IMR-90 (cell line): ENCODE measurements around the gene DVL3. TPM values are rescaled to one million over a fixed set of nuclear protein-coding genes. Genes with fewer than 3 reads are reported as not detected.

Source experiments
- ATAC-seq: fragments of 200-7000 bp; cut with Tn5 transposase; 2 replicates; pipeline ENCODE4 v1.9.1; 2020; ENCODE audit warnings: low read depth, mild to moderate bottlenecking, moderate library complexity
- BruUV-seq: library from RNA; stranded (reverse); fragments of 400-500 nt; replicated peaks from 2 replicates; lab custom pipeline; 2021; lab: Mats Ljungman, UMichigan
- CTCF ChIA-PET: fragments of 300-600 bp; formaldehyde crosslinking; extraction: SDS; loops from one replicate; lab custom pipeline; 2021; ENCODE audit warnings: antibody characterized with exemption; lab: Yijun Ruan, JAX
- POLR2A ChIA-PET: fragments of 300-600 bp; sonication (Branson Sonifier 250); formaldehyde crosslinking; loops from one replicate; lab custom pipeline; 2022; ENCODE audit warnings: antibody characterized with exemption; ENCODE audit not compliant: unreplicated experiment; lab: Charles Lee
- DNase-seq: peaks from one replicate; pipeline ENCODE4 v3.0.0; 2013
- H2AFZ ChIP-seq: replicated peaks from 2 replicates; pipeline ENCODE3; 2013; ENCODE audit warnings: low read length, mild to moderate bottlenecking; ENCODE audit not compliant: poor library complexity
- H2AK5ac ChIP-seq: 2 replicates; pipeline ENCODE4 v1.6.1; 2013; ENCODE audit warnings: low read depth, low read length, inconsistent platforms
- H2AK9ac ChIP-seq: replicated peaks from 2 replicates; pipeline ENCODE3; 2013; ENCODE audit warnings: mild to moderate bottlenecking, low read depth, low read length, moderate library complexity; ENCODE audit not compliant: poor library complexity
- H2BK120ac ChIP-seq: 2 replicates; pipeline ENCODE4 v1.6.1; 2013; ENCODE audit warnings: low read depth, low read length, inconsistent platforms
- H2BK15ac ChIP-seq: 3 replicates; pipeline ENCODE4 v1.6.1; 2013; ENCODE audit warnings: low read depth, low read length, inconsistent platforms
- H2BK20ac ChIP-seq: 2 replicates; pipeline ENCODE4 v1.6.1; 2013; ENCODE audit warnings: low read depth, mild to moderate bottlenecking, inconsistent platforms, low read length, moderate library complexity
- H2BK5ac ChIP-seq: 2 replicates; pipeline ENCODE4 v1.6.1; 2013; ENCODE audit warnings: mild to moderate bottlenecking, low read depth, low read length, inconsistent platforms; ENCODE audit not compliant: poor library complexity, severe bottlenecking
- H3K14ac ChIP-seq: replicated peaks from 2 replicates; pipeline ENCODE4 v1.6.1; 2013; ENCODE audit warnings: low read depth, low read length, inconsistent platforms
- H3K18ac ChIP-seq: 2 replicates; pipeline ENCODE4 v1.6.1; 2013; ENCODE audit warnings: low read depth, low read length, control low read depth
- H3K23ac ChIP-seq: 2 replicates; pipeline ENCODE4 v1.6.1; 2013; ENCODE audit warnings: low read depth, low read length, inconsistent platforms
- H3K27ac ChIP-seq: 2 replicates; pipeline ENCODE4 v1.5.1; 2013; ENCODE audit warnings: mild to moderate bottlenecking, control low read depth, low read length; ENCODE audit not compliant: insufficient read depth
- H3K27me3 ChIP-seq: 2 replicates; pipeline ENCODE4 v1.6.1; 2013; ENCODE audit warnings: low read length; ENCODE audit not compliant: control insufficient read depth, insufficient read depth
- H3K36me3 ChIP-seq: 2 replicates; pipeline ENCODE4 v1.6.1; 2013; ENCODE audit warnings: low read length, mixed read lengths; ENCODE audit not compliant: control insufficient read depth, insufficient read depth
- H3K4ac ChIP-seq: 2 replicates; pipeline ENCODE4 v1.6.1; 2013; ENCODE audit warnings: low read depth, low read length, inconsistent platforms
- H3K4me1 ChIP-seq: 2 replicates; pipeline ENCODE4 v1.6.1; 2013; ENCODE audit warnings: low read length, mixed read lengths; ENCODE audit not compliant: control insufficient read depth, insufficient read depth
- H3K4me2 ChIP-seq: 2 replicates; pipeline ENCODE4 v1.6.1; 2013; ENCODE audit warnings: low read depth, mild to moderate bottlenecking, control low read depth, low read length, moderate library complexity
- H3K4me3 ChIP-seq: 2 replicates; pipeline ENCODE4 v1.5.1; 2013; ENCODE audit warnings: low read depth, mild to moderate bottlenecking, control low read depth, low read length, moderate library complexity; ENCODE audit not compliant: insufficient read depth
- H3K56ac ChIP-seq: 2 replicates; pipeline ENCODE4 v1.6.1; 2013; ENCODE audit warnings: low read length, inconsistent platforms; ENCODE audit not compliant: insufficient read depth; ENCODE audit errors: extremely low read depth
- H3K79me1 ChIP-seq, 2 experiments: 2 replicates each; pipeline ENCODE4 v1.6.1; 2013; ENCODE audit warnings: low read length in 2 of 2, inconsistent platforms in 1 of 2, low read depth in 1 of 2
- H3K9ac ChIP-seq: 2 replicates; pipeline ENCODE4 v1.6.1; 2013; ENCODE audit warnings: low read depth, low read length, control low read depth
- H3K9me1 ChIP-seq: 2 replicates; pipeline ENCODE4 v1.6.1; 2013; ENCODE audit warnings: low read length, inconsistent platforms; ENCODE audit not compliant: insufficient read depth
- H3K9me3 ChIP-seq: 2 replicates; pipeline ENCODE4 v1.6.1; 2013; ENCODE audit warnings: low read length; ENCODE audit not compliant: control insufficient read depth, insufficient read depth
- H4K20me1 ChIP-seq: 2 replicates; pipeline ENCODE4 v1.6.1; 2013; ENCODE audit warnings: low read length, inconsistent platforms; ENCODE audit not compliant: insufficient read depth
- H4K5ac ChIP-seq: 2 replicates; pipeline ENCODE4 v1.6.1; 2013; ENCODE audit warnings: mild to moderate bottlenecking, low read depth, low read length, control low read depth
- H4K8ac ChIP-seq, 2 experiments: 2 replicates each; pipeline ENCODE4 v1.6.1; 2013; ENCODE audit warnings: low read depth in 2 of 2, low read length in 2 of 2, control low read depth in 1 of 2, inconsistent platforms in 1 of 2
- H4K91ac ChIP-seq: 2 replicates; pipeline ENCODE4 v1.6.1; 2013; ENCODE audit warnings: low read depth, low read length, inconsistent platforms; ENCODE audit not compliant: insufficient read depth
- BHLHE40 ChIP-seq: fragments of 150-350 bp; IDR thresholded peaks from 2 replicates; pipeline ENCODE4 v1.6.1; 2016; ENCODE audit warnings: mild to moderate bottlenecking, low read depth, low read length
- CEBPB ChIP-seq: IDR thresholded peaks from 2 replicates; pipeline ENCODE4 v1.6.1; 2012; ENCODE audit warnings: low read depth, low read length, improper control_type of control experiment
- FOS ChIP-seq: fragments of 150-350 bp; IDR thresholded peaks from 2 replicates; pipeline ENCODE4 v1.6.1; 2016; ENCODE audit warnings: low read depth, low read length
- MAFK ChIP-seq: IDR thresholded peaks from 2 replicates; pipeline ENCODE4 v1.6.1; 2012; ENCODE audit warnings: low read depth, low read length, improper control_type of control experiment
- MAZ ChIP-seq: IDR thresholded peaks from 2 replicates; pipeline ENCODE4 v1.6.1; 2012; ENCODE audit warnings: low read depth, mild to moderate bottlenecking, low read length, improper control_type of control experiment, moderate library complexity, borderline replicate concordance
- MXI1 ChIP-seq: IDR thresholded peaks from 2 replicates; pipeline ENCODE4 v1.6.1; 2012; ENCODE audit warnings: low read depth, mild to moderate bottlenecking, low read length, moderate library complexity, borderline replicate concordance
- NFE2L2 ChIP-seq: fragments of 150-350 bp; IDR thresholded peaks from 2 replicates; pipeline ENCODE4 v1.6.1; 2016; ENCODE audit warnings: low read depth, mild to moderate bottlenecking, low read length
- POLR2A ChIP-seq: IDR thresholded peaks from 2 replicates; pipeline ENCODE4 v1.6.1; 2012; ENCODE audit warnings: mild to moderate bottlenecking, low read depth, low read length
- RAD21 ChIP-seq: IDR thresholded peaks from 2 replicates; pipeline ENCODE4 v1.6.1; 2012; ENCODE audit warnings: low read length, improper control_type of control experiment
- RCOR1 ChIP-seq: IDR thresholded peaks from 2 replicates; pipeline ENCODE4 v1.6.1; 2012; ENCODE audit warnings: mild to moderate bottlenecking, low read length, improper control_type of control experiment; ENCODE audit not compliant: insufficient replicate concordance
- RFX5 ChIP-seq: IDR thresholded peaks from 2 replicates; pipeline ENCODE4 v1.8.0; 2012; ENCODE audit warnings: low read depth, mild to moderate bottlenecking, low read length, moderate library complexity
- SMC3 ChIP-seq: fragments of 150-350 bp; IDR thresholded peaks from 2 replicates; pipeline ENCODE4 v1.6.1; 2016; ENCODE audit warnings: low read depth, mild to moderate bottlenecking, antibody characterized with exemption, low read length, moderate library complexity
- WGBS, 2 experiments: methylation state at CpG; one replicate each; pipeline versions ENCODE4 v1.1.5 to v1.1.7; 2013; ENCODE audit warnings: missing lambda C conversion rate in 2 of 2; ENCODE audit not compliant: insufficient read length in 1 of 2; ENCODE audit errors: extremely low coverage in 2 of 2; 5-methylcytosine and 5-hydroxymethylcytosine counted together
- dilution Hi-C: fragments of 300-500 bp; cut with HindIII; formaldehyde crosslinking; loops from one replicate; pipeline ENCODE4 v1.14.3; 2018; ENCODE audit warnings: low sequenced_read_pairs; ENCODE audit not compliant: unreplicated experiment
- in situ Hi-C: fragments of 300-500 bp; cut with MboI; formaldehyde crosslinking; loops from 3 replicates; pipeline ENCODE4 v1.14.3; 2019; ENCODE audit warnings: low sequenced_read_pairs, inconsistent platforms, mixed read lengths
- intact Hi-C: fragments of 100-400 bp; cut with micrococcal nuclease; formaldehyde crosslinking; loops from 2 replicates; pipeline ENCODE4 v1.10.0; 2022
- polyA plus RNA-seq, 3 experiments: library from polyadenylated mRNA; depleted of rRNA; stranded (reverse); fragments of >200 nt; gene quantifications; 2 replicates each; pipeline ENCODE4 v1.2.3, GENCODE V29; 2012; ENCODE audit warnings: low replicate concordance in 1 of 3
- total RNA-seq: library from RNA; depleted of rRNA; stranded (reverse); fragments of >200 nt; gene quantifications from 2 replicates; pipeline ENCODE4 v1.2.3, GENCODE V29; 2012
- TF ChIP-seq, protein P1 (sequence below): conservative IDR thresholded peaks from 2 replicates; pipeline ENCODE4 v1.5.1; 2012; ENCODE audit warnings: mild to moderate bottlenecking, low read depth, low read length, improper control_type of control experiment
- TF ChIP-seq, protein P2 (sequence below): fragments of 150-350 bp; IDR thresholded peaks from 2 replicates; pipeline ENCODE4 v1.6.1; 2017; ENCODE audit warnings: mild to moderate bottlenecking, antibody characterized with exemption, low read length, low read depth
- TF ChIP-seq, protein P3 (sequence below): fragments of 150-350 bp; IDR thresholded peaks from 2 replicates; pipeline ENCODE4 v1.6.1; 2016; ENCODE audit warnings: low read depth, mild to moderate bottlenecking, low read length, moderate library complexity, borderline replicate concordance

DVL3 gene
- total and polyA plus RNA-seq, 2 of the 4 experiments (the other 2 are of a cell fraction): 23.3 to 40.4 TPM

DNA sequence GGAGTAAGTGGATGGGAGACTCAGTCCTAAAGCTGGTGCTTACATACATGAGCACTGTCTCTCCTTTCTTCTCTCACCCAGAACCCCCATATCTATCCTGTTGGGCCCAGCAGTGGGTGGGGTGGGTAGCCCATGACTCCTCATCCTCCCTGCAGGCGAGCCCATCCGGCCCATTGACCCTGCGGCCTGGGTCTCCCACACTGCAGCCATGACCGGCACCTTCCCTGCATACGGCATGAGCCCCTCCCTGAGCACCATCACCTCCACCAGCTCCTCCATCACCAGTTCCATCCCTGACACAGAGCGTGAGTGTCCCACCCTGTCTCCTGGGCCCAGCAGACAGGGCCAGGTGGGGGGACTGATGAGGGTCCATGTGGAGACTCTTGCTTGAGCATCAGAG lies 11.5 kb downstream of the DVL3 start:
- Histone ChIP-seq H2BK5ac (no peak overlapping the region), H3K14ac (no peak overlapping the region), H3K4me3 (no peak overlapping the region), H2BK20ac (no peak overlapping the region), H2AK5ac (no peak overlapping the region), H2AK9ac (peak overlapping the region; percentile 26), H3K36me3 (peaks cover 85% of the 10 kb centered on the region), H3K9me1 (peaks cover 19% of the 10 kb centered on the region; the same call in 1 of the 2 replicates), H2BK15ac (no peak overlapping the region), H3K27me3 (no peaks in the 10 kb centered on the region), H2AFZ (no peak overlapping the region), H4K20me1 (peaks cover 63% of the 10 kb centered on the region), H3K9me3 (no peaks in the 10 kb centered on the region), H2BK120ac (no peak overlapping the region), H3K79me1 (peaks cover 29 to 87% of the 10 kb centered on the region in 2 experiments), H3K9ac (no peak overlapping the region), H3K4me2 (no peak overlapping the region), H3K18ac (no peak overlapping the region), H3K4me1 (peaks cover 14% of the 10 kb centered on the region), H3K56ac (no peak overlapping the region), H4K91ac (no peak overlapping the region), H4K5ac (no peak overlapping the region), H4K8ac (no peak overlapping the region), H3K23ac (no peak overlapping the region), H3K27ac (no peak overlapping the region), H3K4ac (no peak overlapping the region)
- in situ Hi-C loops: no loop called here
- ATAC-seq (no peak), DNase-seq (no peak)
- ChIA-PET POLR2A (no interaction called here), CTCF (no interaction called here)
- no peak for TF ChIP-seq MAZ
- TF ChIP-seq SMC3: no peak
- no peak for TF ChIP-seq MXI1
- TF ChIP-seq POLR2A: no peak
- no peak for TF ChIP-seq RCOR1
- TF ChIP-seq, protein P1, sequence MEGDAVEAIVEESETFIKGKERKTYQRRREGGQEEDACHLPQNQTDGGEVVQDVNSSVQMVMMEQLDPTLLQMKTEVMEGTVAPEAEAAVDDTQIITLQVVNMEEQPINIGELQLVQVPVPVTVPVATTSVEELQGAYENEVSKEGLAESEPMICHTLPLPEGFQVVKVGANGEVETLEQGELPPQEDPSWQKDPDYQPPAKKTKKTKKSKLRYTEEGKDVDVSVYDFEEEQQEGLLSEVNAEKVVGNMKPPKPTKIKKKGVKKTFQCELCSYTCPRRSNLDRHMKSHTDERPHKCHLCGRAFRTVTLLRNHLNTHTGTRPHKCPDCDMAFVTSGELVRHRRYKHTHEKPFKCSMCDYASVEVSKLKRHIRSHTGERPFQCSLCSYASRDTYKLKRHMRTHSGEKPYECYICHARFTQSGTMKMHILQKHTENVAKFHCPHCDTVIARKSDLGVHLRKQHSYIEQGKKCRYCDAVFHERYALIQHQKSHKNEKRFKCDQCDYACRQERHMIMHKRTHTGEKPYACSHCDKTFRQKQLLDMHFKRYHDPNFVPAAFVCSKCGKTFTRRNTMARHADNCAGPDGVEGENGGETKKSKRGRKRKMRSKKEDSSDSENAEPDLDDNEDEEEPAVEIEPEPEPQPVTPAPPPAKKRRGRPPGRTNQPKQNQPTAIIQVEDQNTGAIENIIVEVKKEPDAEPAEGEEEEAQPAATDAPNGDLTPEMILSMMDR: no peak
- TF ChIP-seq, protein P2, sequence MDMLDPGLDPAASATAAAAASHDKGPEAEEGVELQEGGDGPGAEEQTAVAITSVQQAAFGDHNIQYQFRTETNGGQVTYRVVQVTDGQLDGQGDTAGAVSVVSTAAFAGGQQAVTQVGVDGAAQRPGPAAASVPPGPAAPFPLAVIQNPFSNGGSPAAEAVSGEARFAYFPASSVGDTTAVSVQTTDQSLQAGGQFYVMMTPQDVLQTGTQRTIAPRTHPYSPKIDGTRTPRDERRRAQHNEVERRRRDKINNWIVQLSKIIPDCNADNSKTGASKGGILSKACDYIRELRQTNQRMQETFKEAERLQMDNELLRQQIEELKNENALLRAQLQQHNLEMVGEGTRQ: no peak
- no peak for TF ChIP-seq NFE2L2
- TF ChIP-seq, protein P3, sequence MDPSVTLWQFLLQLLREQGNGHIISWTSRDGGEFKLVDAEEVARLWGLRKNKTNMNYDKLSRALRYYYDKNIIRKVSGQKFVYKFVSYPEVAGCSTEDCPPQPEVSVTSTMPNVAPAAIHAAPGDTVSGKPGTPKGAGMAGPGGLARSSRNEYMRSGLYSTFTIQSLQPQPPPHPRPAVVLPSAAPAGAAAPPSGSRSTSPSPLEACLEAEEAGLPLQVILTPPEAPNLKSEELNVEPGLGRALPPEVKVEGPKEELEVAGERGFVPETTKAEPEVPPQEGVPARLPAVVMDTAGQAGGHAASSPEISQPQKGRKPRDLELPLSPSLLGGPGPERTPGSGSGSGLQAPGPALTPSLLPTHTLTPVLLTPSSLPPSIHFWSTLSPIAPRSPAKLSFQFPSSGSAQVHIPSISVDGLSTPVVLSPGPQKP: no peak
- no peak for TF ChIP-seq FOS
- no peak for TF ChIP-seq CEBPB
- no peak for TF ChIP-seq MAFK
- TF ChIP-seq BHLHE40: no peak
- TF ChIP-seq RFX5: no peak
- TF ChIP-seq RAD21: no peak
- no CpG with 5 or more reads among the region's 6 CpGs for WGBS, 2 experiments
- intact Hi-C loops: no loop called here
- no TSS peak for BruUV-seq
- dilution Hi-C loops: no loop called here
